GM18519 (cell line): ENCODE results near the gene SWT1.

Experiments
- ATAC-seq: cut with Tn5 transposase; IDR thresholded peaks from one replicate; pipeline ENCODE4 v1.9.1; 2021; ENCODE audit warnings: mild to moderate bottlenecking, moderate library complexity; ENCODE audit not compliant: unreplicated experiment, low FRiP score

Gene SWT1

DNA sequence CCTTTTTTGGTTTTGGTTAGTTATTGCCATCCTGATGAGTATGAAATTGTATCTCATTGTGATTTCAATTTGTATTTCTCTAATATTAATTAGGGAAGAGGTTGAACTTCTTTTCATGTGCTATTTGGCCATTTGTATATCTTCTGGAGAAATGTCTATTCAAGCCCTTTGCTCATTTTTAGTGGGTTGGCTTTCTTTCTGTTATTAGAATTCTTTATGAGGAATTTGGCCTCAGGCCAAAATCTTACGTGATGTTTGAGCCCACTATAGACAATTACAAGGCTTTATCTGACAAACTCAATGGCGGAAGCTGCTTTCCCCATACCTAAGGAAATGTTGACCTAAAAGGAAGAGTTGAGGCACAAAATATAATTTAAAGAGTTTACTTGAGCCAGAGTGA lies 127.1 kb downstream of the SWT1 start:
- ATAC-seq, result no peak

DNA sequence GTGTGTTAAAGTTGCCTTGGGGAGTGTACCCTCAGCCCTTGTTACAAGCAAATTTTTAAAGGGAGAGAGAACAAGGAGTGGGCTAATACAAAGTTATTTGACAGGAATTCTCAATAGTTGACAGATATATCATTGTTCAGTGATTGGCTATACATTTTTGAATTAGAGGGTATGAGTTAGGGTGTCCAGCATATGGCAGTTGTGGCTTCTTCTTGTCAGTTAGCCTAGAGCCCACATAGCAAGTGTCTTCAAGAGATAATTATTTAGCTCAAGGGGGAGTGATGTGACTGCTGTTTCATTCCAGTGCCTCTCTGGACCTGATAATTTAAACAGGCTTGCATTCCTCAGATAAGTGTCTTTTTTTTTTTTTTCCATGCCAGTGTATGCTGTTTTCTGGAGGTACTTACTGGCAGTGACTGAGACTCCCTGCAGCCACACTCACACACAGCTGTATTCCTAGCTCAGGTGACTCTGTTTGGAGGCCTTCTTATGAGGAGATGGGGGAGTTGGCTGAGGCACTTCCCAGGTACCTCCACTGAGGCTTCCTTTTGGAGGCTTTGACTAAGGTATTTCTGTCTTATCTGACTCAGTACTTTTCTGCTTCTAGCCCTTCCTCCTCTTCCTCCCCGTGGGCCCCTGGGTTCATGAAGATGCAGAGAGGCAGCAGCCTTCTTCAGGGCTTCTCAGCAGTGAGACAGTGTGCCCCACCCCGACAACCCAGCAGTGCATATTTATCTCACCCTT lies 127.7 kb downstream of the SWT1 start:
- ATAC-seq, result no peak

DNA sequence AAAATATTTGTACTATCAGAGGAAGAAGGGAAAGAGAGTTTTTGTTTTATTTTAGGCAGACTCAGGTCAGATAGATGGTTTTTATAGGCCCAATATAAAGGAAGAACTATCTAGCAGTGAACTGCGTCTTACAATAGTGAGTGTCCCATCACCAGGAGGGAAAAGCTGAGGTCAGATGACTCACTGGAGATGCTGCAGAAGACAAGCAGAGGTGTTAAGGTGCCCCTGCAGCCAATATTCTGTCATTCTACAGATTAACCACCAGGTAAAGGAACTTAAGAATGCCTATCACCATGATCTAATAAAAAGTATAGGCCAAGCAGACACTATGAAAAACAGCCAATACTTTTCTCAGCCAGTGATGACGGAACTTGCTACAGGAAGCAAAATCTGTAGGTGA lies 130.5 kb downstream of the SWT1 start:
- no peak for ATAC-seq

DNA sequence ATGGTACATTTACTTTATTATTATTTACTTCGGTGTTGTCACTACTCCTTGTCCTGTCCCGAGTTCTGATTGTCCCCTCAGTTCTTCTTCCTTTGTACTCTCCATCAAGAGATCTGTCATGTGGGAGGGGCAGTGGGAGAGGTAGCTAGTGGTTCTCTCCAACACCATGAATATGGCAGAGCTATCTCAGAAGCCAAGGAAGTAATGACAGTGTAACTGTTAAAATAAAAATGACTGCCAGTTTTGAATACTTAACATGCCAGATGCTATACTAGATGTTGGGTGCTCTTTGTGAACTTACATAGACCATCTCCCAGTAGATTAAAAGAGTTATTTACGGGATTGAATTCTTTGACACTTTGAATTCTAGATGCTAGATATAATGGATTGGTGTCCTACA lies 131.5 kb downstream of the SWT1 start:
- no peak for ATAC-seq

DNA sequence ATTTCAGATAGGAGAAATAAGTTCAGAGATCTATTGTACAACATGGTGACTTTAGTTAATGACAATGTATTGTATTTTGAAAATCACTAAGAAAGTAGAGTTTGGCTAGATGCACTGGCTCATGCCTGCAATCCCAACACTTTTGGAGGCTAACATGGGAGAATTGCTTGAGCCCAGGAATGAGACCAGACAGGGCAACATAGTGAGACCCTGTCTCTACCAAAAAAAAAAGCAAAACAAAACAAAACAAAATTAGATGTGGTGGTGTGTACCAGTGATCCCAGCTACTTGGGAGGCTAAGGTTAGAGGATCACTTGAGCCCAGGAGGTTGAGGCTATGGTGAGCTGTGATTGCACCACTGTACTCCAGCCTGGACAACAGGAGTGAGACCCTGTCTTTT lies 132.9 kb downstream of the SWT1 start:
- no peak for ATAC-seq

DNA sequence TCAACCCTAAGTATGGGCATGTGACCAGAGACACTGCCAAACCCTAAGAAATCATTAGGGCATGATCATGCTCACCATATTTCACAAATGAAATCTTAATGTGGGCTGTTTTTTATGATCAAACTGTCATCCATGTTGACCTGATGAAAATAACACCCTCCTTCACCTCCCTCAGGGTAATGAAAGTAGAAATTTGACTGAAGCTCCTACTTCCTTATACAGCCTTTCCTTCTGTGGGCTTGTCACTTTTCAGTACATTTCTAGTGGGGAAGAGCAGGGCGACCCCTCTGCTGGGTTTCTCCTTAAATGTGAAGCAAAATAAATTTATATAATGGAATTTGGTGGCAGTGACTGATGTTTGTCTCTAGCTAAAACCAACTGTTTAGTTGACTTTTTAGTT lies 134.2 kb downstream of the SWT1 start:
- no peak for ATAC-seq

DNA sequence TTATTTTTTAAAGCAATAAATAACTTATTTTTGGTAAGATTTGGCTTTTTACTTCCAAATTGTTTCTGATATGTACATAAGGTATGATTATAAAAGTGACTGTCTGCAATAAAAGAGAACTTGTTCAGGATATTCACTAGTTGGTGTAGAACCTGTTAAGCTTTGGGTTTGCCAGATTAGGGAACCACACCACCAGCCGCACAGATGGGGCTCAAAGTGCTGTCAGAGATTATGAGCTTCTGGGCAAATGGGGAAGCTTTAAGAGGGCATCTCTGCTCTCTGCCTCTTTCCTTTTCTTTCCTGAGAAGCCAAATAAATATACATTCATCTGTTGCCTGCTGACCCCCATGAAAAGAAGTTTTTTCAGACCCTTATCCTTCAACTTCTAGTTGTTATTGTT lies 134.7 kb downstream of the SWT1 start:
- ATAC-seq, result no peak

DNA sequence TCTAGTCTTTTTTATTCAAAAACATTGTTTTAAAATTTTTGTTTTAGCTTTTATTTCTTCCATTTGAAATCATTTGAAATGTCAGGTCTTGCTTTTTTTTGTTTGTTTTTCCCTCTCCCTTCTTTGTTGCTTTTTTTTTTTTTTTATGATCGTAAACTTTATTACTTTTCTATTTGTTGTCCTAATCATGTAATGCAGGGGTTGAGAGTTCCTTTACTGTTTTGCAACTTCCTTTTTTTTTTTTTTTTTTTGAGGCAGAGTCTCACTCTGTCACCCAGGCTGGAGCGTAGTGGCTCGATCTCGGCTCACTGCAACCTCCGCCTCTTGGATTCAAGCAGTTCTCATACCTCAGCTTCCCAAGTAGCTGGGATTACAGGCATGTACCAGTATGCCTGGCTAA lies 135.3 kb downstream of the SWT1 start:
- no peak for ATAC-seq

DNA sequence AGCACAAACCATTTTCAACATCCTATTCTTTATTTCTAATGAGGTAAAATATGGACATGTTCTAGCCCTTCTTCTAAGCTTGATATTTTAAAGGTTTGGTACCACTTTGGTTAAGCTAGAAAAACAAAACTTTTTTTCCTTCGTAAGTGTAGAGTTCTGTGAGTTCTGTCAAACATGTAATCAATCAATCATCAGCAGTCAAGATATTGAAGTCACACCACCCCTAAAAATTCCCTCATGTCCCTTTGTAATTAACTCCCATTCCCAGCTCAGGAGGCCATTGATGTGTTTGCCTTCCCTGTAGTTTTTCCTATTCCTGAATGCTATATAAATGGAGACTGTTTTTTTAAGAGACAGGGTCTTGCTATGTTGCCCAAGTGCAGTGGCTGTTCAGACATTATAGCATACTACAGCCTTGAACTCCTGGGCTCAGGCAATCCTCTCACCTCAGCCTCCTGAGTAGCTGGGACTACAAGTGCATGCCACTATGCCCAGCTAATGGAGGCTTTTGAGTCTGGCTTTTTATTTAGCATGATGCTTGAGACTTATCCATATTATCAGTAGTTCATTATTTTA lies 137.1 kb downstream of the SWT1 start:
- no peak for ATAC-seq

DNA sequence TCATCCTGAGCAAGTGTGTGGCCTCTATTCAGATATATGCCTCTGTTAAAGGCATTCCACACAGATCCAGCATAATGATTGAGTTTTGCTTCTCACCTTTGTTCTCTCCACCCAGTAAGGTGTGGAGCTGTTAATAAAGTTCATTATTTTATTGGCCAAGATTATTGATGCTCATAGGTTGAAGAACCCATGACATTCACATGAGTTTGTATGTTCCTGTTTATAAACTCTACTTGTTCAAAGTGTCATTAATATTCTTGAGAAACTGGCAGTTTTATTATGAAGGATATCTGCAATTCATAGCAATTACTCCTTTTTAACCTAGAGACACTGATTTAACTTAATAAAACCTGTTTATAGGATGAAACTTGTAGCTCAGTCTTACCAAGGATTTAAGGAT lies 138.1 kb downstream of the SWT1 start:
- ATAC-seq, result no peak

DNA sequence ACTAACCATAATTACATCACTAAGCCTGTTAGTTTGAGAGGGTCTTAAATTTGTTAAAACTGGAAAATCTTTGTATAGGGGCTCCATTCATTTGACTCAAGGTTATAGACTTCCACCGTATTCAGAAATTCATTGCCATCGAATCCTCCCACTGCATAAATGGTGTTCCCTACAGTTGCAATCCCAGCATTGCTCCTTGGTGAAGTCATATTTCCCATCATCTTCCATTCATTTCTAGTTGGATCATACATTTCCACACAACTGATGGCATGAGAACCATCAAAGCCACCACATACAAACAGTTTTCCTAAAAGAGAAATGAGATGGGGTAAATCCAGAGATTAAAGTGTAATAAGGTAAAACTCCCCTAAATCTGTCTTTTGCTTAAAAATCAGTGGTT lies 141.0 kb downstream of the SWT1 start:
- ATAC-seq, result no peak

DNA sequence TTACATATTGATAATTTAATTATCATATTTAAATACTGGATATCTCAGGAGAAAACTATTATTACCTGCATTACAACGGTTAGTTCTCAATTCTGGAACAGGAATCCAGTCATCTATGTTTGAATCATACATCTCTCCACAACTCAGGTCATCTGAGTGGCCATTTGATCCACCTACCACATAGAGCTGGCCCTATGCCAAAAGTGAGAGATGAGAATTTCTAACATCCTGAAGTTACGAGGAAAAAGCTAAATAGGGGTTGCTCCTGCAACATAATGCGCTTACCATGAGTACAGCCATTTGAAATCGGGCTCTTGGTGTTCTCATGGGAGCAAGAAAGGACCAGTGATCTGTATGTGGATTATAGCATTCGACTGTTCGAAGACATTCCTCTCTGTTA lies 143.2 kb downstream of the SWT1 start:
- ATAC-seq, result no peak

DNA sequence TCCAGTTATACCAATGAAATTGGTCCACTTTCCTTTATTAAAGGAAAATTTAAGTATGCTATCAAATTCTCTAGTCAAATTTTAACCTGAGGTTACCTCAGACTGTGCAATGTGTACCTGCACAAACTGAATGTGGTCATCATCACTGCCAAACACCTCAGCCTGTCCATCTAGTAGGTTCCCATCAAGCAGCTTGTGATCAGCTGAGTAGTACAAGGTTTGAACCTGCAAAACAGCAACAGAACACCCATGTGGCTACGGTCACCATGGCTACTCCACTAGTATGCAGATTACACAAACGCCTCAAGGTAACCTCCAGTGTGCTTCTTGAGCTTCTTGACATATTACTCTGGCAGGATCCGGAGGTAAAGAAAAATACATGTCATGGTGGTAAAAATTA lies 148.5 kb downstream of the SWT1 start:
- no peak for ATAC-seq

DNA sequence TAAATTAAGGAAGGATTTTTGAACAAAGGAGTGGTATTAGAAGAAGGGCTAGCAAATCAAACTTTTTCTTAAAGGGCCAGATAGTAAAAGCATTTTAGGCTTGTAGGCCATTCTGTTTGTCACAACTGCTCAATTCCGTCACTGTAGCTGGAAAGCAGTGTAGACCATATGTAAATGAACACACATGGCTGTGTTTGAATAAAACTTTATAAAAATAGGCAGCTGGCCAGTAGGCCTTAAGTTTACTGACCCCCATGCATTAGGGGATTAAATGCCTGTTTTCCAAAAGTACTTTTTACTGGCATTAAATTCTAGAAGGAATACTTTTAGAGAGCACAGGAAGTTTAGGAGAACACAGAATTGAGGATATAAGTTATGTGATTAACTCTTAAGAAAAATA lies 151.2 kb downstream of the SWT1 start:
- no peak for ATAC-seq

DNA sequence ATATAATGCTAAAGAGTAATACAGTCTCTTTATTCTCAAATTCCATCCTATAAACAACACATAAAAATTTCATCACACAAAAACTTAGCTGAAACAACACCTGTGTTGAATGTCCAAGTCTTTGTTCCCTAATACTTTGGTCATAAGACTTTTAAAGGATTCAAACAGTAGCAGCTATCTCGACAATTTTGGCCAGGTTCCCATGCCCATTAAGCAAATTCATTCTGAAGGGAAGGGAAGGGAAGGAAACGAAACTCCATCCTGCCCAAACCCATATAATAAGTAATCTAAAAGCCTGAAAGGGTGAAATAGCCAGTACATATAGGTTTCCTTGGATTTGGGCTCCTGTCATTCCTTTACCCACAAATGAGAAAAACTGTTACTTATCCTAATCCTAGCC lies 152.6 kb downstream of the SWT1 start:
- ATAC-seq, result no peak

DNA sequence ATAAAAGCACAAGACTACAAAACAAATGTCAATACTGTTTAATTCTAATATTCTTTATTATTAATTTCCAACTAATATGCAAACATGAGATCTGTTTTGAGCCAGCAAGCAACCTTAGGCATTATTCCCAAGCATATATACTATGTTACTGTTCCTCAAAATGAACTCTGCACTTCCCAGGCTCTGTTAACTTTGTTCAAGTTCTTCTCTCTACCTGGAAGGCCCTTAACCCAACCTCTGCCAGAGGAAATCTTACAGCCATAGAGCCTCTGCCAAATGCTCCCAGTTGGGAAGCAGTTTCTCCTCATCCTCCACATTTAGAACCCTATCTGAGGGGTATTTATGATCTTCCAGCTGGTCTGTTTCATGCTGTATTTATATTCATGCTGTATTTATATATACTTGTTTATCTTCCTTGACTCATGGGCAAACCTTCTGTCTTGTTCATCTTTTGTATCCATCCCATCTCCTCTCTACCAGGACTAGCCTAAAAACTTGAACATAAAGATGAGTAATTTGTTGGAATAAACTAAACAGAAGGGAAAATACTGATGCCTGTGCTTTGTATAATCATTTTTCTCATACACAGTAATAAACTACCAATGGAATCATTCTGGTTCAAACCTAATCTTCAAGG lies 154.7 kb downstream of the SWT1 start:
- no peak for ATAC-seq

DNA sequence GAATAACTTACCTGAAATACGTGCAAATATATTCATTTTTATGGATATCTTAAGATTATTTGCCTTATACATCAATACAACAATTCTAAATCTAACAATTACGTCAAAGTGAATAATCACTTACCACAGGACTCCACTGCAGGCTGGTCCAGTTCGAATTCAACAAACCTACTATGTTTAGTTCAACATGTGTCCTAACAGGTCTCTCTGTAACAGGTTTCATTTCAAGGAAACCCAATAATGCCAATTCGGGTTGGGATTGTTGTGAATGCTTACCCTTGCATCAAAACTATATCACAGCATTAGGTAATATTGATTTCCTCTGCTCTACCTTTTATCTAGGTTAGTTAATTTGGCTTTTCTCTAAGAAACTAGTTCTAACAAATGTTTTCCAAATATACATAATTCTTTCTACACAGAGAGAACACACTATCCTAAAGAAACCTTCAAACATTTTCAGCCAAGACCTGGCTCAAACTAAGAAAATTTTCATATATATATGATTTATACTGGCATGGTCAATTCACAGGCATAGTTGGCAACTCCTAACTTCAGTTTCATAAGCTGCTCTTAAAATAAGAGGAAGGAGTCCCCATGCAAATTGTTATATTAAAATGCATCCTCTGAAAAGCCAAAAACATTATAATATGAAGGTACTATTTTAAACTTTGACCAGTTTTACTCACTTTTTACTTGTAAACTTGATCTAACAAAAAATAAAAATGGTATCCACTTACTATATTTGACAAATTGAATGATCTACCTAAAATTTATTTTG lies 155.6 kb downstream of the SWT1 start:
- no peak for ATAC-seq

DNA sequence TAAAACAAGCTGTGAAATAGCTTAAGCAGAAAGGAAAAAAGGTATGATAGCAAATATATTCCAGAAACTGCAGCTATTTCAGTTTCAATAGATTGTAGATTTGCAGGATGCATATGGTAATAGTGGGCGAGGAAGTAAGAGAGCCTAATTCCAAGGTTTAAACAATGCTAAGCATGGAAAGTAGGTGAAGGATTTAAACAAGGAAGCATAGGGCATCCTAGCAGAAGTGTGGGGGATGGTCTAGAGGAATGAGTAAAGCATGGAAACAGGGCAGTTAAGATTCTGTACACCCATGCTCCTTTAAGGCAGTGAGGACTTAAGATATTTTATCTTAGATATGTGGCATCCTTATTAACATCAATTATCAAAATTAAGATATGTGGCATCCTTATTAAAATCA lies 157.4 kb downstream of the SWT1 start:
- ATAC-seq, result no peak

DNA sequence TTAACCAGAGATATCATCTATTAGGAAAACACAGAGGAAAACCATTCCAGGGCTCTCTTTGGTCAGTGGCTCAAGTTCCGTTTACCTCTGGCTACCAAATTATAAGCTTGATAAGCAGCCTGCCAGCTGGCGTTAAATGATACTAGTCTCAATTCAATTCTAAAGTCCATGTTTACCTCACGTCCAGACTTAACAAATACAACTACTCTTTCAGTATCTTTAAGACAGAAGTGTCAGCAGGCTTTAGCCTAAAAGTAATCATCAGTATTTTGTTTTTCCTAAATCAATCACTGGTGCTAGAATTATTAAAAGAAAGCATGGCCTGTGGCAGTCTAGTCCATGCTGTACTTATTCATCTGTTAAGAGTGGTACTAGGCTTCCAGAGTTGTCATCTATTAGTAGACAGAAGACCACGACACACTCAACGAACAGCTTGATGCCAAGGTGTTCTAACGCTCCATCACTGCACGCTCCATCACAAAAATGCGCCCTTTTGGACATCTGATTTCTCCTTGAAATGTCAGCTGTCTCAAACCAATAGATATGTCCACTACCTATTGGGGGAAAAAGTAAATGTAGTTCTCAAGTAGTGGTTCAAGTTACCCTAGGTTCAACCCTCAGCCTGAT lies 158.6 kb downstream of the SWT1 start:
- ATAC-seq, result no peak

DNA sequence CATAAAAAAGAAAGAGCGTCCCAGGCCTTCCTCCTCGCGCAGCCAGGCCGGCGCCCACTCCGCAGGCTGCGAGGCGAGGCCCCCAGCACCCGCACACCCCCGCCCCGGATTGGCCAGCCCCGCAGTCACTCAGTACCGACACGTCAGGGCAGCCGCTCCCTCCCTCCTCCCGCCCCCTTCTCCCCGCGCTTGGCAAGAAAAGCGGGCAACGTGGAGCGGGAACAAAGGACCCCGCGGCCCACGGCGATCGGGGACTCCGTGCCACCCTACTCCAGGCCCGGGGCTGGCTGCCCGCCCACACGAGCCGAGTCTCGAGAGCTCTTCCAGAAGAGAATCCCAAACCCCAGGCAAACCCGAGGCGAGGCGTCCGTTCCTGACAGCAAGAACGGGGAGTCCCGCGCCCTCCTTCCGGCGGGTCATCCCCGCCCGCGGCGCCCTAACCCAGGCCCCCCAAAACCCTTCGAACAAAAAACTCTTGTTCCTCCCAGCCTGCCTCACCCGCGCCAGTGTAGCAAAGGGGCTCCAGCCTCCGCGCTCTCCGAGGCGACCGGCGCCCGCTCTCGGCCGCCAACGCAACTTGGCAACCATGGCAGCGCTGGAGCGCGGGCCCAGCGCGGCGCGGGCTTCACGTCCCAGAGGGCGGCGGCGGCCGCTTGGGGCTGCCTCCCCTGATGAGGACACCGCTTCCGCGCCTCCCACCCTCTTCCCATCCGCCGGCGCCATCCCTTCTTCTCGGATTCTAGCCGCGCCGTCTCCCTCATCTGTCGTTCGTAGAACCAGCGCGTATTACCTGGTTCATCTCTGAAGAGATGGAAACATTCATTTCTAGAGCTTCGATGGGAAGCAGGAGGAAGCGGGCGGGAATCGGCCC lies 159.4 kb downstream of the SWT1 start:
- ATAC-seq, result no peak
